A549 (cell line): ENCODE results near the gene SLAIN2. TPM values are rescaled to one million over a fixed set of nuclear protein-coding genes. Genes with fewer than 3 reads are reported as not detected.
"Not testable (repeated sequence)": the region's sequence is repeated elsewhere in the genome, so short reads cannot be mapped to it uniquely, and the experiment has no call there.

ENCODE experiments used
- ATAC-seq, 2 experiments: fragments of 200-7000 bp in 1 of 2; fragments of >200 bp in 1 of 2; cut with Nextera tagmentation in 1 of 2; cut with Tn5 transposase in 1 of 2; 3 replicates each; pipeline versions ENCODE4 v1.8.0 to v1.9.1; 2018 to 2020; ENCODE audit warnings: mild to moderate bottlenecking in 1 of 2, moderate library complexity in 1 of 2
- CTCF ChIA-PET: fragments of 300-600 bp; sonication (Branson Sonifier 250); formaldehyde crosslinking; extraction: SDS; loops from one replicate; lab custom pipeline; 2021; ENCODE audit warnings: antibody characterized with exemption, inconsistent platforms; lab: Yijun Ruan, JAX
- POLR2A ChIA-PET: fragments of 350-600 bp; formaldehyde crosslinking; extraction: SDS; loops from one replicate; lab custom pipeline; 2021; ENCODE audit warnings: antibody characterized with exemption, inconsistent platforms; lab: Yijun Ruan, JAX
- DNase-seq, 2 experiments: peaks; one replicate each; pipeline versions ENCODE4 v3.0.0 to v3.0.0-alpha.2; 2011 to 2016; ENCODE audit warnings: low read depth in 1 of 2, low spot score in 1 of 2
- FAIRE-seq: peaks from 2 replicates; lab custom pipeline; 2011; peaks lifted over from hg19 to GRCh38; lab: Jason Lieb, UNC
- H3K27ac ChIP-seq, 2 experiments: fragments of >200 bp; sonication (Bioruptor Twin); formaldehyde crosslinking; 3 replicates each; pipeline ENCODE4 v1.5.1; 2016 to 2017
- H3K4me1 ChIP-seq: fragments of >200 bp; sonication (Bioruptor Twin); formaldehyde crosslinking; 3 replicates; pipeline ENCODE4 v1.6.1; 2016
- H3K4me2 ChIP-seq: fragments of >200 bp; sonication (Bioruptor Twin); formaldehyde crosslinking; 3 replicates; pipeline ENCODE4 v1.6.1; 2016
- H3K4me3 ChIP-seq: fragments of >200 bp; sonication (Bioruptor Twin); formaldehyde crosslinking; 3 replicates; pipeline ENCODE4 v1.5.1; 2016
- H3K9me3 ChIP-seq: fragments of >200 bp; sonication (Bioruptor Twin); formaldehyde crosslinking; 3 replicates; pipeline ENCODE4 v1.6.1; 2016
- CBX2 ChIP-seq: fragments of 200-600 bp; sonication (generic); IDR thresholded peaks from 2 replicates; pipeline ENCODE4 v1.6.1; 2016; ENCODE audit warnings: low read depth, mild to moderate bottlenecking, borderline replicate concordance
- CEBPB ChIP-seq, 2 experiments: fragments of >200 bp in 1 of 2; sonication (Bioruptor Twin) in 1 of 2; formaldehyde crosslinking in 1 of 2; IDR thresholded peaks; 2 replicates each; pipeline ENCODE4 v1.6.1; 2012 to 2016
- EHMT2 ChIP-seq: fragments of 200-600 bp; sonication (generic); IDR thresholded peaks from 2 replicates; pipeline ENCODE4 v1.6.1; 2016; ENCODE audit warnings: antibody characterized with exemption, low read depth, mild to moderate bottlenecking, moderate library complexity
- FOSB ChIP-seq: fragments of 250-450 bp; sonication (Bioruptor Pico); IDR thresholded peaks from 2 replicates; pipeline ENCODE4 v1.5.0; 2020; ENCODE audit warnings: mild to moderate bottlenecking, moderate library complexity
- GATA3 ChIP-seq: IDR thresholded peaks from 2 replicates; pipeline ENCODE4 v1.6.1; 2012; ENCODE audit warnings: borderline replicate concordance
- HOXA7 ChIP-seq: fragments of 250-450 bp; sonication (Bioruptor Pico); IDR thresholded peaks from 2 replicates; pipeline ENCODE4 v1.5.0; 2020; ENCODE audit warnings: mild to moderate bottlenecking, moderate library complexity
- HOXB5 ChIP-seq: fragments of 250-450 bp; sonication (Bioruptor Pico); IDR thresholded peaks from 2 replicates; pipeline ENCODE4 v1.5.0; 2020; ENCODE audit warnings: mild to moderate bottlenecking, moderate library complexity
- NR3C1 ChIP-seq: fragments of >200 bp; sonication (Bioruptor Twin); formaldehyde crosslinking; IDR thresholded peaks from 3 replicates; pipeline ENCODE4 v1.6.1; 2017
- POLR2A ChIP-seq: IDR thresholded peaks from 2 replicates; pipeline ENCODE4 v1.6.1; 2012; ENCODE audit warnings: mild to moderate bottlenecking, low read length
- RARB ChIP-seq: fragments of 250-450 bp; sonication (Bioruptor Pico); IDR thresholded peaks from 2 replicates; pipeline ENCODE4 v1.8.0; 2021; ENCODE audit warnings: mild to moderate bottlenecking, moderate library complexity
- REST ChIP-seq: fragments of 200-600 bp; sonication (generic); IDR thresholded peaks from 2 replicates; pipeline ENCODE4 v1.6.1; 2016; ENCODE audit warnings: antibody characterized with exemption, mild to moderate bottlenecking, moderate library complexity
- RFX5 ChIP-seq: fragments of 450-650 bp; IDR thresholded peaks from 2 replicates; pipeline ENCODE4 v1.7.1; 2014; ENCODE audit warnings: antibody characterized with exemption, mild to moderate bottlenecking, moderate library complexity
- TFCP2L1 ChIP-seq: fragments of 250-450 bp; sonication (Bioruptor Pico); IDR thresholded peaks from 2 replicates; pipeline ENCODE4 v1.5.0; 2021; ENCODE audit warnings: mild to moderate bottlenecking
- ZSCAN20 ChIP-seq: fragments of 250-450 bp; sonication (Bioruptor Pico); IDR thresholded peaks from 2 replicates; pipeline ENCODE4 v1.8.0; 2022; ENCODE audit warnings: mild to moderate bottlenecking, moderate library complexity
- WGBS: methylation state at CpG from one replicate; pipeline ENCODE4 v1.1.6; 2017; ENCODE audit errors: missing lambda C conversion rate; 5-methylcytosine and 5-hydroxymethylcytosine counted together
- polyA plus RNA-seq, 4 experiments: library from polyadenylated mRNA; depleted of rRNA in 3 of 4; stranded (reverse); fragments of >200 nt; fragmentation: RNase III in 1 of 4; extraction: RNeasy Plus Mini Kit Qiagen cat#74134 plus additional on column Dnase treatment in 1 of 4; gene quantifications; 2 replicates in 3 of 4; 3 replicates in 1 of 4; pipeline ENCODE4 v1.2.3, GENCODE V29; 2011 to 2017
- TF ChIP-seq, protein P1 (sequence below): IDR thresholded peaks from 2 replicates; pipeline ENCODE4 v1.6.1; 2012; ENCODE audit warnings: low read depth, borderline replicate concordance
- TF ChIP-seq, protein P2 (sequence below): fragments of 250-450 bp; sonication (Bioruptor Pico); IDR thresholded peaks from 2 replicates; pipeline ENCODE4 v1.5.0; 2020; ENCODE audit warnings: low read depth, mild to moderate bottlenecking, moderate library complexity

Gene SLAIN2
- polyA plus RNA-seq, 2 of the 4 experiments (the other 2 are of a cell fraction), result 14.4 to 14.6 TPM

DNA sequence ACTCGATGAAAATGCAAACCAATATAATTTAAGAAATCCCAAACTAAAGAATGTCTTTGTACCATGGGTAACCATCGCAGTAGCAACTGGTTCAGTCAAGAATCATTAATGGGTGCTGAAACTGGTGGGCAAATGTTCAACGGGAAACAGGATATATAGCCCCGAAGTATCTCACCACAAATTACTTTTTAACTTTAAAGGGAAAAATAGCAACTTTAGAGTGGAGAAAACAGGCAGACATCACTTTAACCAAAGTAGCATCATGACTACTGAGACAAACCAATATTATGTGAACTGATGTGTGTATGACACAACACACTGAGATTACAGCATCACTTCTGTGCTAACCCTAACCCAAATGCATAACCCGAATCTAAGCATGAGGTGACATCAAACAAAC, 33.8 kb upstream of the SLAIN2 start:
- DNase-seq (no peak), ATAC-seq (no peak), FAIRE-seq (no peak)
- Histone ChIP-seq H3K4me3 (no peak overlapping the region), H3K9me3 (no peaks in the 10 kb centered on the region), H3K27ac (no peak overlapping the region), H3K4me1 (no peaks in the 10 kb centered on the region), H3K4me2 (no peak overlapping the region)
- ChIA-PET CTCF (no interaction called here), POLR2A (no interaction called here)
- TF ChIP-seq, protein P1, sequence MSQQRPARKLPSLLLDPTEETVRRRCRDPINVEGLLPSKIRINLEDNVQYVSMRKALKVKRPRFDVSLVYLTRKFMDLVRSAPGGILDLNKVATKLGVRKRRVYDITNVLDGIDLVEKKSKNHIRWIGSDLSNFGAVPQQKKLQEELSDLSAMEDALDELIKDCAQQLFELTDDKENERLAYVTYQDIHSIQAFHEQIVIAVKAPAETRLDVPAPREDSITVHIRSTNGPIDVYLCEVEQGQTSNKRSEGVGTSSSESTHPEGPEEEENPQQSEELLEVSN, result no peak
- TF ChIP-seq HOXA7 (CRISPR knock-in tag), result no peak
- no peak for TF ChIP-seq CBX2
- no peak for TF ChIP-seq GATA3
- no peak for TF ChIP-seq TFCP2L1 (CRISPR knock-in tag)
- TF ChIP-seq NR3C1, result no peak
- WGBS, result 45% methylated on average over 5 of the region's 5 CpGs

- no peak for FAIRE-seq
These were observed 32.4 kb upstream of the SLAIN2 start for GRCh38 chr4:48308901-48309300.

DNA sequence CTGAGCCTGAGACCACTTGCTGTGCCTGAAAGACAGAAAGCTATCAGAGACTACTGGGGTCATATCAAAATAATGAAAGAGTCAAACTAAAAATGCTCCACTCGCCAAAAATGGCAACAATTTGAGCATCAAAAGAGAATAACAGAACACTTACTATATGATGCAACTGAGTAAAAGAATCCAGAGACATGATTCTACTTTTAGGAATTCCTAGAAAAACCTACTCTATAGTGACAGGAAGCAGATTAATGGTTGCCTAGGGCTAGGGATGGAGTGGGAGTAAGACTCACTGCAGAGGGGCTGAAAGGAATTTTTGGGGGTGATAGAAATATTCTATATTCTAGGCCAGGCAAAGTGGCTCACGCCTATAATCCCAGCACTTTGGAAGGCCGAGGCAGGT, 29.4 kb upstream of the SLAIN2 start:
- H3K9me3 ChIP-seq, result no peaks in the 10 kb centered on the region
- no peak overlapping the region for H3K27ac ChIP-seq
- CTCF ChIA-PET, result interaction anchor here (1.3 kb wide), 1 partner anchor 21 kb away, joined by 5 read pairs; no protein-coding TSS in a partner anchor
- TF ChIP-seq EHMT2, result no peak
- no peak for TF ChIP-seq HOXA7 (CRISPR knock-in tag)
- no peak for TF ChIP-seq FOSB (CRISPR knock-in tag)
- TF ChIP-seq RFX5, result no peak
- TF ChIP-seq, protein P2, sequence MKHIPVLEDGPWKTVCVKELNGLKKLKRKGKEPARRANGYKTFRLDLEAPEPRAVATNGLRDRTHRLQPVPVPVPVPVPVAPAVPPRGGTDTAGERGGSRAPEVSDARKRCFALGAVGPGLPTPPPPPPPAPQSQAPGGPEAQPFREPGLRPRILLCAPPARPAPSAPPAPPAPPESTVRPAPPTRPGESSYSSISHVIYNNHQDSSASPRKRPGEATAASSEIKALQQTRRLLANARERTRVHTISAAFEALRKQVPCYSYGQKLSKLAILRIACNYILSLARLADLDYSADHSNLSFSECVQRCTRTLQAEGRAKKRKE, result no peak
- no peak for TF ChIP-seq CEBPB (IDR thresholded peaks at IDR 0.05)
- TF ChIP-seq, all 56 proteins: peak for 0
- POLR2A ChIA-PET, result no interaction called here
- Histone ChIP-seq H3K4me1 (no peaks in the 10 kb centered on the region), H3K4me3 (no peak overlapping the region), H3K4me2 (no peak overlapping the region)
- FAIRE-seq (no peak), ATAC-seq (no peak), DNase-seq (no peak)
- WGBS, result 28% methylated on average over 3 of the region's 3 CpGs

More at GRCh38 chr4:48308901-48309300, 32.4 kb upstream of the SLAIN2 start:
- ChIA-PET POLR2A (no interaction called here), CTCF (interaction anchor here (0.9 to 1.9 kb wide), 3 partner anchors 18 to 237 kb away, joined by 3 to 6 read pairs (median 5); no protein-coding TSS in a partner anchor)
- Histone ChIP-seq H3K4me2 (no peak overlapping the region), H3K9me3 (no peaks in the 10 kb centered on the region), H3K27ac (no peak overlapping the region), H3K4me1 (no peaks in the 10 kb centered on the region), H3K4me3 (no peak overlapping the region)
- ATAC-seq (no peak), DNase-seq (no peak)
- TF ChIP-seq HOXB5 (no peak), RARB (CRISPR knock-in tag) (no peak), REST (no peak), TFCP2L1 (CRISPR knock-in tag) (no peak), ZSCAN20 (CRISPR knock-in tag) (no peak), POLR2A (no peak)
- TF ChIP-seq, protein P1, result no peak
- WGBS, result 99% methylated on average over 2 of the region's 2 CpGs

DNA sequence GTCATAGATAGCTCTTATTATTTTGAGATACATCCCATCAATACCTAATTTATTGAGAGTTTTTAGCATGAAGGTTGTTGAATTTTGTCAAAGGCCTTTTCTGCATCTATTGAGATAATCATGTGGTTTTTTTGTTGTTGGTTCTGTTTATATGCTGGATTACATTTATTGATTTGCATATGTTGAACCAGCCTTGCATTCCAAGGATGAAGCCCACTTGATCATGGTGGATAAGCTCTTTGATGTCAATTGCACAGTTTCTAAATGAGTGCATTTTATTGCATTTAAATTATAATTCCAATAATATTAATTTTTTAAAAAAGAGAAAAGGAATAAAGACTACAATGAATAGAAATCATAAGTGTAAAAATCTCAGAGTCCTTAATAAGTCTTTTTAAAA, 26.6 kb upstream of the SLAIN2 start:
- POLR2A ChIA-PET, H3K27ac ChIP-seq, FAIRE-seq, H3K4me2 ChIP-seq, ATAC-seq, DNase-seq, H3K4me3 ChIP-seq, H3K9me3 ChIP-seq, H3K4me1 ChIP-seq: not testable (repeated sequence)
- CTCF ChIA-PET, result interaction anchor here (0.8 to 2.0 kb wide), 4 partner anchors 14 to 231 kb away, joined by 4 to 7 read pairs (median 5); no protein-coding TSS in a partner anchor
